NB4 (cell line): ENCODE measurements around the gene POLA1.

Experiments
- CTCF ChIP-seq: IDR thresholded peaks from one replicate; pipeline ENCODE4 v1.5.1; 2012; ENCODE audit warnings: low read depth, low read length
- MYC ChIP-seq: IDR thresholded peaks from 2 replicates; pipeline ENCODE4 v1.6.1; 2011; ENCODE audit warnings: low read depth, low read length
- TF ChIP-seq, protein P1 (sequence below): IDR thresholded peaks from 2 replicates; pipeline ENCODE4 v1.6.1; 2011; ENCODE audit warnings: low read depth, low read length

GRCh38 chrX:24987731-24988130, 294.0 kb downstream of the POLA1 start:
- no peak for TF ChIP-seq CTCF
- no peak for TF ChIP-seq MYC
- TF ChIP-seq, protein P1, sequence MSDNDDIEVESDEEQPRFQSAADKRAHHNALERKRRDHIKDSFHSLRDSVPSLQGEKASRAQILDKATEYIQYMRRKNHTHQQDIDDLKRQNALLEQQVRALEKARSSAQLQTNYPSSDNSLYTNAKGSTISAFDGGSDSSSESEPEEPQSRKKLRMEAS, result no peak
